ENCODE measurements around the gene SMCO3. TPM values are rescaled to one million over a fixed set of nuclear protein-coding genes. Genes with fewer than 3 reads are reported as not detected.

The SMCO3 gene
- total RNA-seq, 1 donor, result not detected

DNA sequence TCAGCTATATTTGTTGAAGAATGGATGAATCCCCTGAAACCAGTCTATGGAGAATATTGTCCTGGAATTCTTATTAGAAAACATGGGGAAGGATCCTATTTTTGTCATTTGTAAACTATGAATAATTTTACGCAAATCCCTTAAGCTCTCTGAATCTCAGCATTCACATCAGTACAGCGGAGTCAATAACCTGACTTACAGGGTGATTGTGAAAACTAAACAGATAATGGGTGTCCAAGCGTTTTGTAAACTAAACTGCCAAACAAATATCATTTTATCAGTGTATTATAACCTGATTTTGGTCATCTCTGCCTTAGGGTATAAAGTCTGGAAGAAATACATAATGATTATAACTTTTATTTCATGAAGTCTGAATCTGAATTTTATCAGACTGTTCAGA is 19.4 kb upstream of the SMCO3 start:
- DNase-seq (ENCODE audit: low read depth in 2 of 3, low spot score in 2 of 3), result no peak

GRCh38 chr12:14828892-14829291 is 14.9 kb upstream of the SMCO3 start:
- DNase-seq (ENCODE audit: low read depth in 2 of 3, low spot score in 2 of 3), result no peak

DNA sequence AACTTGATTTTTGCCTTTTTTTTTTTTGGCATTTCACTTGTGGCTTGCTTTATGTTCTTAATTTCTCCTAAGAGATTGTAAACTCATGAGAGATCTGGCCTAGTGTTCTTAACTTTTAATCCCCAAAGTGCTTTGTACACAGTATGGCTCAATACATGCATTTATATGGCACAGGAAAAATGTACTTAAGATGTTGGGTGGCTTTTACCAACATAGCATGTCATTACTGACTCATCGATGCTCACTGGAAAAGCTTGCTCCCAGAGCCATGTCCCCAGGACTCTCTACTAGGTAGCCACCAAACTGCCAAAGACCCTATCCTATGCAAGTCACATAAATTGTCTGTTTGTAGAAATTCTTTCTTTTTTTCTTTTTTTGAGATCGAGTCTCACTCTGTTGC is 13.1 kb upstream of the SMCO3 start:
- DNase-seq (ENCODE audit: low read depth in 2 of 3, low spot score in 2 of 3), result no peak

GRCh38 chr12:14826491-14826890 is 12.5 kb upstream of the SMCO3 start:
- DNase-seq (ENCODE audit: low read depth in 2 of 3, low spot score in 2 of 3), result no peak

GRCh38 chr12:14825256-14825655 is 11.3 kb upstream of the SMCO3 start:
- DNase-seq (ENCODE audit: low read depth in 2 of 3, low spot score in 2 of 3), result no peak

DNA sequence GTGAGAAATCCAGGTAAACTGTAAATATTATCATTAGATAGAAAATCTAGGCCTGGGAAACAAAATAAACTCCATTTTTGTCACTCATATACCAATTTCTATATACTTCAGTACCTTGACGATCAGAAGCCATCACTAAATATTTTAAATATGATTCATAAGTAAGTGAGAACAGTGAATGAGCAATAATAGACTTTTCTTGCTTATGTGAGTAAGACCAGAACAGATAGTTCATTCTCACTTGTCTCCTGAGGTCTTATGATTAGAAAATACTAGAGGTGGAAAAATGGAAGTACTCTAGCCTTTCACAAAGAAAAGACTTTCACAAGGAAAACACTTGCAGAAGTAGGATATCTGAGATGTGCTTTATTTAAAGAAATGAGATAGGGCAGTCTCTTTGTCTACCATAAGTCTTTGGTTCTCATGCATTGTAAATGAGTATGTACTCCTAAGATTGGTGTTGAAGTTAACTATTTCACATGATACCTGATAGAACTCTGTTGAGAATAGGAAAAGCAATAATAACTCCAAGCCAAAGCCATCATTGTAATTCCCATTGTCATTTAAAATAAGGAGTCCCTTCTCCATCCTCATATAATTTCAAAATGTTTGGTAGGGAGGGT is 10.1 kb upstream of the SMCO3 start:
- DNase-seq (ENCODE audit: low read depth in 2 of 3, low spot score in 2 of 3), result no peak

GRCh38 chr12:14811486-14811885 is 2.5 kb downstream of the SMCO3 start:
- DNase-seq (ENCODE audit: low read depth in 2 of 3, low spot score in 2 of 3), result no peak

DNA sequence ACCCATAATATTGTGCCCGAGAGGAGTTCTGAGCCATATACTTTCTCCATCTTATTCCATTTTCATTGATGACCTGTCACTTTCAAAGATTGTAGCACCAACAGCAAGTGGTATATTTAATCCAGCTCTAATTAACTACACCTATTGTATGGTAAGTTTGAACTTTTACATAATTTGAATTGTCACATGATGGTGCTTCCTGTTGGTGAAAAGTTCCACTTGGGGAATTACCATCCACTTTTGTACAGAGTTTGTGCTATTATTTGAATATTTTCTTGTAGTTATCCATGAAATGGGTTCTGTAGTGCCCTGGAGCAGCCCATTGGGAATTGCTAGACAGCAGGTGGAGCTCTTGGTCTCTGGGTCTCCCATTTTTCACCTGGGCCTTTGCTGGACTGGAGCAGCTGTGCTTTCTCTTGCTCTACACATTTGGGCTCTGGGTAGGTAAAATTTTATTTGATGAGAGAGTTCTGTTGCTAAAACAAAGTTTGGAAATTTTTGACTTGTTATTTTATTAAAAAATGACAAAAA is 3.0 kb downstream of the SMCO3 start:
- no peak for DNase-seq (ENCODE audit: low read depth in 2 of 3, low spot score in 2 of 3)

GRCh38 chr12:14810167-14810952 is 3.6 kb downstream of the SMCO3 start:
- no peak for DNase-seq (ENCODE audit: low read depth in 2 of 3, low spot score in 2 of 3)

DNA sequence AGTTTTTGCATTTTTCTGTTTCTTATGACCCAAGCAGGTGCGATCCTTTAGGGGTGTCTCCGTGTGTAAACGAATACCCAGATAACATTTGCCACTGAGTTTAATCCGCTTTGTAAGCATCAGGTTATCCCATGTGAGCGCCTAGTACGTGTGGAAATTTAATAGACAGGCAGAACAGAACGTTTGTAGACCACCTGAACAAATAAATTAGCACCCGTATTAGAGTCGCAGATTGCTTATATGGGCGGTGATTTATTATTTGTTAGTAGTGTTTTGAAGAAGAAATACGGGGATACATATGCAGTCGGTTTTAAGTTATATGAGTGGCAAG is 10.2 kb downstream of the SMCO3 start:
- DNase-seq (ENCODE audit: low read depth in 2 of 3, low spot score in 2 of 3), result no peak

- DNase-seq (ENCODE audit: low read depth in 2 of 3, low spot score in 2 of 3), result peak; percentile 75 to 100 (median 97)
These were observed 10.8 kb downstream of the SMCO3 start, which contains the start of the genes C12orf60 and WBP11 for GRCh38 chr12:14803011-14803829. TSS of gene C12orf60 (plus strand) at chr12:14803670. CDS start at chr12:14822936, 19,266 bp downstream. TSS of gene WBP11 (minus strand) at chr12:14803478. CDS start at chr12:14801383, 2,095 bp downstream.

- peak in 1 of 3 donors; percentile 41 for DNase-seq (ENCODE audit: low read depth in 2 of 3, low spot score in 2 of 3)
These were observed 11.3 kb downstream of the SMCO3 start for GRCh38 chr12:14802721-14803010.

- no peak for DNase-seq (ENCODE audit: low read depth in 2 of 3, low spot score in 2 of 3)
These were observed 11.7 kb downstream of the SMCO3 start for GRCh38 chr12:14802247-14802646.

DNA sequence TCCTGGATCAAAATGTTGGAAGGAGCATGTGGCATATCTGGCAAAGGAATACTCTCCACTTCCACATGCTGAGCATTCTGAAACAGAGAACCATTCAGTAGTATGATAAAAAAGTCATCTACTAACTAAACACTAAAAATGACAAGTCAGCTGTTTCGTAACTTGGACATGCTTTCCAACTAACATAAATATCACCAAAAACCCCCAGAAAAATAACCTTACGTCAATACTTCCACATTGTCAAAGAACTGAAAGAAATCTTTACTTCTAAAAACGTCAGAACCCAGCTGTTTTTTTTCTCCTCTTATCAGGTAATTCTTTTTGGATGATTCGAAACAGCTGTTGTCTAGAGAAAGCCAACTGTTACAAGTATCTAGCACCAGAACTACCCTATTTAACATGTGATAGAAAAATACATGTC is 18.9 kb downstream of the SMCO3 start:
- DNase-seq (ENCODE audit: low read depth in 2 of 3, low spot score in 2 of 3), result no peak

GRCh38 chr12:14785568-14785967 is 28.4 kb downstream of the SMCO3 start:
- DNase-seq (ENCODE audit: low read depth in 2 of 3, low spot score in 2 of 3), result no peak

DNA sequence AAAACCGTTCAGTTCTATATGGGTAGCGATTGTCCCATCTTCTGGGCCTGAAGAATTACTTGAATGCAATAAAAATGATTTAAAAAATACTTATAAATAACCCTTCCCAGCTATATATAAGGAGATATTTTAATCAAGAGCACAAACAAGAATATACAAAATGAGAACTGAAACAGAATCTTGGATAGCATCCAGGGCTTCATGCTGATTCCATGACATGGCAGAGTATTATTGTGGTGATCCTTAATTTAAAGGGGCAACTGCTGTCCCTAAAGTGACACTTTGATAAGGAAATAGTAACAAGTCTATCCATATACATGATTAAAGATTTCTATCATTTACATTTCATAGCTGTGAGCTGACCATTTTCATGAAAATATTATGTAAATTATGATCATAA is 29.5 kb downstream of the SMCO3 start:
- no peak for DNase-seq (ENCODE audit: low read depth in 2 of 3, low spot score in 2 of 3)

DNA sequence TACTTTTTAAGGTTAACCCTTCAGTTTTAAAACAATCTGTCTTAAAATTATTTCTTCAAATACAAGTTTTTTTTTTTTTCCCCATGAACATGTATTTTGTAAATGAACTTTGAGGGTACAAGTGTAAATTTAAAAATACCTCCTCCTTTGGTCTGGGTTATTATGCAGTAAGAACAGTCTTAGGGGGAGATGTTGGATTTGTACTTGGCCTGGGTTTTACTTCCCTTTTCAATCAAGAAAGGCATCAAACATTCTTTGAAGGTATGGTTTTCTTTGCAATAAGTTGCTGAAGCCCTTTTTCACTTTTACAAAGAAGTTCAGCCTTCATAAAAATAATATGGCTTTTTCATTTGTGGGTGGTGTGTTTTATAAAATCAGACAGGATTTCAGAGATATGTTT is 31.2 kb downstream of the SMCO3 start:
- DNase-seq (ENCODE audit: low read depth in 2 of 3, low spot score in 2 of 3), result no peak

GRCh38 chr12:14781563-14781962 is 32.4 kb downstream of the SMCO3 start:
- DNase-seq (ENCODE audit: low read depth in 2 of 3, low spot score in 2 of 3), result no peak

DNA sequence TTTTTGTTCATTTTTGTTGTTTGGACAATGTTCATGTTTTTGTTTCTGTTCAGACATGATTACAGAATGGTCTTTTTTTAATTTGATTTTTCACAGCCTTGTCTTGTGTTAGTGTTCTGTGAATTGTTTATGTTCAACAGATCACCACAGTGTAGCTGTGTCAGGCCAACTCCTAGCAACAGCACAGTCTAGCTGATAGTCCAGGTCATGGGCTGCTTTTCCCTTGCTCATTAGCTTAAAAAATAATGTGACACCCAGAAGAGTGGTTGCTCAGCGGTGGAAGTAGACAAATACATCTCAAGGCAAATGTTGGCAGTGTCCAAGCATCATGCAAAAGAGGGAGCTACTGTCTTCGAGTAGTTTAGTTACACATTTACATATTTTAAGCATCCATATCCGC is 33.1 kb downstream of the SMCO3 start:
- no peak for DNase-seq (ENCODE audit: low read depth in 2 of 3, low spot score in 2 of 3)

DNA sequence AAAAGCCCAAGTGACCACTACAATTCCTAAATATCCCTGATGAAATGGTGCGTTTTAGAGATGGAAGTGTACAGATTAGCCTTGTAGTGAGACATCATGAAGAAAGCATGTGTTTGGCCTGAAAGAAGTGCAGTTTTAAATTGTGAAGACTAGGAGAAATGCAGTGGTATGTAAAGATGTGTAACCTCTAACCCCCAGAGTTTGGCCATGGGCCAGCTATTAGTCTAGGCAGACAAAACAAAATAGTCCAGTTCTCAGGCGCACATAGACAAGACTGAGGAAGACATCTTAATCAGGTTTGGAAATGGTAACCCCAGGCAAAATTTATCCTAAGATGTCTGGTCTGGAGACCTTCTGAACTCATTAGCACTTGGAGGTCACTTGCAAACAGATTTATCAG is 34.1 kb downstream of the SMCO3 start:
- DNase-seq (ENCODE audit: low read depth in 2 of 3, low spot score in 2 of 3), result no peak

- DNase-seq (ENCODE audit: low read depth in 2 of 3, low spot score in 2 of 3), result no peak
These were observed 36.7 kb downstream of the SMCO3 start for GRCh38 chr12:14777271-14777670.

All from hematopoietic multipotent progenitor cell (in vitro differentiated cells).